Measurements from ENCODE around the gene AFTPH. TPM values are rescaled to one million over a fixed set of nuclear protein-coding genes. Genes with fewer than 3 reads are reported as not detected.

AFTPH gene
- polyA plus RNA-seq, 1 of the 3 experiments (the other 2 are of a cell fraction): 7.4 TPM

DNA sequence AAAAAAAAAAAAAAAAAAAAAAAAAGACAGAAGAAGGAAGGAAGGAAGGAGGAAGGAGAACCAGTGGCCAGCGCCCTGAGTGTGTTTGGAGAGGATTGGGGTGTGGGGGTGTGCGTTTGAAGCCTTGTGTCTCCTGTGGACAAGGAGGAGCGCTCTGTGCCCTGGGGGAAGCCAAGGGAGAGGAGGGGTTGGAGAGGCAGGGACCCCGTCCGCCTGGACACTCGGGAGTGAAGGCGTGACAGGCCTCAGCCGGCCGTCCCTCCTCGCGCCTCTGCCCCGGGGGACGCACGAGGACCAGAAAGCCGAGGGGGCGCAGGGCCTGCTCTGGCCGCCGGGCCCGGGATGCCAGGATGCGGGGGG, 84.7 kb downstream of the AFTPH start:
- Histone ChIP-seq H3F3A (replicated peaks; ENCODE audit: insufficient read depth) (no peaks in the 10 kb centered on the region), H4K20me1 (ENCODE audit: insufficient read depth) (no peaks in the 10 kb centered on the region), H3K27me3 (ENCODE audit: insufficient read depth) (no peaks in the 10 kb centered on the region; the same call in 1 of the 2 replicates), H3K36me3 (replicated peaks in 1 of 2; ENCODE audit: control insufficient read depth in 1 of 2, insufficient read depth in 2 of 2, low read length in 1 of 2) (no peaks in the 10 kb centered on the region), H3K79me2 (ENCODE audit: insufficient read depth) (no peaks in the 10 kb centered on the region), H3K4me1 (ENCODE audit: control insufficient read depth in 1 of 2, insufficient read depth in 2 of 2, low read depth in 1 of 2, low read length in 1 of 2) (no peaks in the 10 kb centered on the region; a peak in 1 of 4 replicates), H3K9me3 (no peaks in the 10 kb centered on the region), H3K27ac (ENCODE audit: low read depth in 2 of 2, low read length in 1 of 2) (no peak overlapping the region), H3K9ac (no peak overlapping the region), H3K9me2 (no peaks in the 10 kb centered on the region), H3K4me3 (ENCODE audit: low read depth in 2 of 2, low read length in 1 of 2) (no peak overlapping the region), H2AFZ (ENCODE audit: low read depth) (no peak overlapping the region), H3K4me2 (no peak overlapping the region)
- ChIA-PET CTCF (interaction anchor here (0.9 to 3.7 kb wide), 5 partner anchors 10 to 37 kb away, joined by 3 to 20 read pairs (median 3); no protein-coding TSS in a partner anchor), POLR2A (no interaction called here)
- WGBS (ENCODE audit: low lambda C conversion rate): 81% methylated on average over 5 of the region's 20 CpGs
- no peak for DNase-seq
- TF ChIP-seq REST (IDR thresholded peaks at IDR 0.05; ENCODE audit: low read depth, low read length): no peak
- TF ChIP-seq TAF1 (IDR thresholded peaks at IDR 0.05; ENCODE audit: borderline replicate concordance, low read depth, low read length): no peak
- no peak for TF ChIP-seq GABPA (IDR thresholded peaks at IDR 0.05; ENCODE audit: low read depth)
- TF ChIP-seq RXRA (IDR thresholded peaks at IDR 0.05; ENCODE audit: borderline replicate concordance, low read depth): no peak
- no peak for TF ChIP-seq FOXJ3 (CRISPR knock-in tag; IDR thresholded peaks at IDR 0.05)
- no peak for TF ChIP-seq YY1 (IDR thresholded peaks at IDR 0.05; ENCODE audit: low read depth)
- no peak for TF ChIP-seq TEAD4 (IDR thresholded peaks at IDR 0.05; ENCODE audit: borderline replicate concordance, insufficient read depth)
- TF ChIP-seq EP300 (IDR thresholded peaks at IDR 0.05; ENCODE audit: borderline replicate concordance in 1 of 2, low read depth in 1 of 2, low read length in 1 of 2): no peak
- TF ChIP-seq EZH2phosphoT487 (IDR thresholded peaks at IDR 0.05; ENCODE audit: borderline replicate concordance, low read depth): no peak
- TF ChIP-seq MXI1 (IDR thresholded peaks at IDR 0.05; ENCODE audit: low read depth, low read length): no peak
- TF ChIP-seq SIN3A (IDR thresholded peaks at IDR 0.05; ENCODE audit: borderline replicate concordance, low read depth, low read length): no peak

DNA sequence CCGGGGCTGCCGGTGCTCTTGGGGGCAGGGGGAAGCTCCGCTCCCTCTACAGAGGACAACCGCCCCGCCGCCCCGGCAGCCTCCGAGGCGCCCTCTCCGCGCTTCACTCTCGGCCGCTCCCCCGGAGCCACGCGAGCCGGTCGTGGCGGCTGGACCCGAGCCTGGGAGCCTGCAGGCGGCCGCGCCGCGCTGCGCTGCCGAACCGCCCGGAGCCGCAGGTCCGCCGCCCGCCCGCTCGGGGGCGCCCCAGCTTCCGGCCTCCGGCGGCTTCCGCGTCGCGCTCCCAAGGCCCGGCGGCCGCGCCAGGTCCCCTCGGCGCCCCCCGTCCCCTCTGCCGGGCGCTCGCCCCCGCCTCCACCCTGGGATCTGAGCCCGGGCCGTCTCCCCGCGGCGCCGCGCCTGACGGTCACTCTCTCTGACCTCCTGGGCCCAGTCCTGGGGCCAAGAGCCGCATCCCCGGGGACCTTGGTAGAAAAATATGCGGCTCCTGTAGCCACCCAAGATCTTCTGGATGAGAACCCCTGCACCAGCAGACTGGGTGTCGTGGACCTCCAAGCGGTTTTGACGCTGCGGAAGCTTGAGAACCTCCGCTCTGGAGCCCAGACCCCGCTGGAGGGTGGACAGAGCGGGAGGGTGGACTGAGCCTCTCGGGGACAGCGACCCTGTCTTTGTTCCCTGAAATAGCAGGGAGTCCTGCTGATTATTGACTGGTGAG, 85.3 kb downstream of the AFTPH start:
- DNase-seq: peak; percentile 63
- no peaks in the 10 kb centered on the region for H3K9me2 ChIP-seq
- H3K9me3 ChIP-seq: no peaks in the 10 kb centered on the region
- ChIA-PET CTCF (interaction anchor here (0.9 to 3.7 kb wide), 5 partner anchors 9 to 37 kb away, joined by 3 to 20 read pairs (median 3); no protein-coding TSS in a partner anchor), POLR2A (no interaction called here)
- no peak overlapping the region for H3K4me2 ChIP-seq
- H3K27me3 ChIP-seq (ENCODE audit: insufficient read depth): no peaks in the 10 kb centered on the region; the same call in 1 of the 2 replicates
- no peaks in the 10 kb centered on the region for H3F3A ChIP-seq (replicated peaks; ENCODE audit: insufficient read depth)
- H3K4me3 ChIP-seq (ENCODE audit: low read depth in 2 of 2, low read length in 1 of 2): no peak overlapping the region
- no peak overlapping the region for H2AFZ ChIP-seq (ENCODE audit: low read depth)
- H3K79me2 ChIP-seq (ENCODE audit: insufficient read depth): no peaks in the 10 kb centered on the region
- no peak overlapping the region for H3K27ac ChIP-seq (ENCODE audit: low read depth in 2 of 2, low read length in 1 of 2)
- 81% methylated on average over 19 of the region's 74 CpGs for WGBS (ENCODE audit: low lambda C conversion rate)
- H3K9ac ChIP-seq: no peak overlapping the region
- TF ChIP-seq, protein P1, sequence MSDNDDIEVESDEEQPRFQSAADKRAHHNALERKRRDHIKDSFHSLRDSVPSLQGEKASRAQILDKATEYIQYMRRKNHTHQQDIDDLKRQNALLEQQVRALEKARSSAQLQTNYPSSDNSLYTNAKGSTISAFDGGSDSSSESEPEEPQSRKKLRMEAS (IDR thresholded peaks at IDR 0.05; ENCODE audit: low read depth): no peak
- TF ChIP-seq FOSL2 (IDR thresholded peaks at IDR 0.05; ENCODE audit: borderline replicate concordance, low read depth): no peak
- TF ChIP-seq, protein P2, sequence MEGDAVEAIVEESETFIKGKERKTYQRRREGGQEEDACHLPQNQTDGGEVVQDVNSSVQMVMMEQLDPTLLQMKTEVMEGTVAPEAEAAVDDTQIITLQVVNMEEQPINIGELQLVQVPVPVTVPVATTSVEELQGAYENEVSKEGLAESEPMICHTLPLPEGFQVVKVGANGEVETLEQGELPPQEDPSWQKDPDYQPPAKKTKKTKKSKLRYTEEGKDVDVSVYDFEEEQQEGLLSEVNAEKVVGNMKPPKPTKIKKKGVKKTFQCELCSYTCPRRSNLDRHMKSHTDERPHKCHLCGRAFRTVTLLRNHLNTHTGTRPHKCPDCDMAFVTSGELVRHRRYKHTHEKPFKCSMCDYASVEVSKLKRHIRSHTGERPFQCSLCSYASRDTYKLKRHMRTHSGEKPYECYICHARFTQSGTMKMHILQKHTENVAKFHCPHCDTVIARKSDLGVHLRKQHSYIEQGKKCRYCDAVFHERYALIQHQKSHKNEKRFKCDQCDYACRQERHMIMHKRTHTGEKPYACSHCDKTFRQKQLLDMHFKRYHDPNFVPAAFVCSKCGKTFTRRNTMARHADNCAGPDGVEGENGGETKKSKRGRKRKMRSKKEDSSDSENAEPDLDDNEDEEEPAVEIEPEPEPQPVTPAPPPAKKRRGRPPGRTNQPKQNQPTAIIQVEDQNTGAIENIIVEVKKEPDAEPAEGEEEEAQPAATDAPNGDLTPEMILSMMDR (IDR thresholded peaks at IDR 0.05): no peak
- TF ChIP-seq FOXM1 (IDR thresholded peaks at IDR 0.05; ENCODE audit: low read depth): no peak
- no peak for TF ChIP-seq MEF2A (IDR thresholded peaks at IDR 0.05; ENCODE audit: borderline replicate concordance, low read depth)
- TF ChIP-seq, protein P3, sequence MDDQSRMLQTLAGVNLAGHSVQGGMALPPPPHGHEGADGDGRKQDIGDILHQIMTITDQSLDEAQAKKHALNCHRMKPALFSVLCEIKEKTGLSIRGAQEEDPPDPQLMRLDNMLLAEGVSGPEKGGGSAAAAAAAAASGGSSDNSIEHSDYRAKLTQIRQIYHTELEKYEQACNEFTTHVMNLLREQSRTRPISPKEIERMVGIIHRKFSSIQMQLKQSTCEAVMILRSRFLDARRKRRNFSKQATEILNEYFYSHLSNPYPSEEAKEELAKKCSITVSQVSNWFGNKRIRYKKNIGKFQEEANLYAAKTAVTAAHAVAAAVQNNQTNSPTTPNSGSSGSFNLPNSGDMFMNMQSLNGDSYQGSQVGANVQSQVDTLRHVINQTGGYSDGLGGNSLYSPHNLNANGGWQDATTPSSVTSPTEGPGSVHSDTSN (IDR thresholded peaks at IDR 0.05): no peak
- no peaks in the 10 kb centered on the region for H3K36me3 ChIP-seq (replicated peaks in 1 of 2; ENCODE audit: control insufficient read depth in 1 of 2, insufficient read depth in 2 of 2, low read length in 1 of 2)
- H3K4me1 ChIP-seq (ENCODE audit: control insufficient read depth in 1 of 2, insufficient read depth in 2 of 2, low read depth in 1 of 2, low read length in 1 of 2): no peaks in the 10 kb centered on the region; a peak in 1 of 4 replicates
- H4K20me1 ChIP-seq (ENCODE audit: insufficient read depth): no peaks in the 10 kb centered on the region
